ENCODE measurements around the gene EFNA3.

The EFNA3 gene

DNA sequence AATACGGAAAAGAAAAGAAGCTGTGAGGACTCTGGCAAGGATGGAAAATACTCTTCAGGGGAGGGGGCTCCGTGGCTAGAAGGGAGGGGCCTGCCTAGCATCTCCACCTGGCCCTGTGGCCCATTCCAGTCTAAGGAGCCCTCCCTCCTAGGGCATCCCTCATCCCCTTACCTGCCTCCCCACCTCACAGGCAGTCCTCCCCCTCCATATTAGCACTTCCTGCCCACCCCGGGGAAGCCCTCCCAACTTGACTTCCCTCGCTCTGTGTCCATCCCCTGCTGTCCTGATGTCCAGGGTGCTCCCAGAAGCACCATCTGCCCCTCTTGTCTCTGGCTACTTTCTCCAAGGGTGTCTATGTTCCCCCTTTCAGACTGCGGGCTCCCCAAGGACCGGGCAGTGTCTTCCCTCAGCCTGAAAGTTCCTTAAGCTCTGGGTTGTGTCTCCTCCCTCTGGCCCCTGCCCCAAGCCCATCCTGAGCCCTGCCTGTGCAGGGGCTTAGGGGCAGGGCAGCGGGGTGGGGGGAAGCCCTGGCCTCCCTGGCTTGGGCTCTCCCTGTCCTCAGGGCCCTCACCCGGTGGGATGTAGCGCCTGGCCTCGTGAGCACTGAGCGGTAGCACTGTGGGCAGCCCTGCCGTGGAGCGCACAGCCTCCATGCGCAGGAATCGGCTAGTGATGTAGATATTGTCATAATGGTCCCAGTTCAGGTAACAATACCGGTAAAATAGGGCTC lies 49.0 kb upstream of the EFNA3 start:
- H3K9me3 ChIP-seq (ENCODE audit: control insufficient read depth, insufficient read depth, low read depth, low read length): no peaks in the 10 kb centered on the region
- TF ChIP-seq ZNF658 (tag by site-specific recombination; IDR thresholded peaks at IDR 0.05) (no peak), REPIN1 (tag by site-specific recombination; IDR thresholded peaks at IDR 0.05; ENCODE audit: low read depth) (no peak), ZNF112 (tag by site-specific recombination; IDR thresholded peaks at IDR 0.05) (no peak), ZNF23 (tag by site-specific recombination; IDR thresholded peaks at IDR 0.05; ENCODE audit: borderline replicate concordance) (no peak), ZNF362 (tag by site-specific recombination; IDR thresholded peaks at IDR 0.05) (no peak), ZNF114 (tag by site-specific recombination; IDR thresholded peaks at IDR 0.05) (no peak), SP3 (tag by site-specific recombination; IDR thresholded peaks at IDR 0.05) (no peak), ZNF19 (tag by site-specific recombination; IDR thresholded peaks at IDR 0.05; ENCODE audit: low read depth) (no peak)
- no peaks in the 10 kb centered on the region for H3K36me3 ChIP-seq (ENCODE audit: control insufficient read depth in 2 of 2, insufficient read depth in 1 of 2, low read length in 2 of 2)
- no peak overlapping the region for H3K27ac ChIP-seq (ENCODE audit: extremely low read depth, low read depth, low read length)
- ChIA-PET CTCF (interaction anchor here (0.7 to 1.4 kb wide), 5 partner anchors 8 to 143 kb away, joined by 3 to 6 read pairs (median 4); partner anchors contain the start of genes FLAD1 and KRTCAP2), POLR2A (interaction anchor here (1.3 kb wide), 1 partner anchor 36 kb away, joined by 3 read pairs; no protein-coding TSS in a partner anchor)
- no peak overlapping the region for H3K4me3 ChIP-seq (ENCODE audit: low read depth, low read length)
- H3K4me1 ChIP-seq (ENCODE audit: control insufficient read depth, insufficient read depth, low read length): no peaks in the 10 kb centered on the region

GRCh38 chr1:155030243-155030795 lies 48.3 kb upstream of the EFNA3 start:
- CTCF ChIA-PET: interaction anchor here (0.7 to 1.3 kb wide), 4 partner anchors 9 to 14 kb away, joined by 4 to 6 read pairs (median 4); no protein-coding TSS in a partner anchor
- POLR2A ChIA-PET: interaction anchor here (1.3 kb wide), 1 partner anchor 13 kb away, joined by 3 read pairs; no protein-coding TSS in a partner anchor

DNA sequence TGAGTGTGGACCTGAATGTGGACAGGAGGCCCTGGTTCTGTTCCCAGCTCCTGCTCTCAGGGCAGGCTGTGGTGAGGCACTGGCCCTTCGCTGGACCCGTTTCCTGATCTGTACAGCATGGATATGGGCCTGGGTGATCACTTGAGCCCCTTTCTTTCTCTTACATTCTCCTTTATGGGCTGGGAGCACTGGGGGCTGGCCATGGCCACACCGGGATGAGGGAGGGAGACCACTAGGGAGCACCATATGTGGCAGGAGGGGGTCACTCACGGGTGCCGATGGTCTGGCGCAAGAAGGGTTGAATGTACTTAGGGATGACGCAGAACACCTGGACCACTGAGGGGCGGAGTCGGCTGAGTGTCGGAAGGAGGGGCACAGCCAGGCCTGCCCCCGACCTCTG lies 47.7 kb upstream of the EFNA3 start:
- Histone ChIP-seq H3K9me3 (ENCODE audit: control insufficient read depth, insufficient read depth, low read depth, low read length) (no peaks in the 10 kb centered on the region), H3K4me3 (ENCODE audit: low read depth, low read length) (no peak overlapping the region), H3K36me3 (ENCODE audit: control insufficient read depth in 2 of 2, insufficient read depth in 1 of 2, low read length in 2 of 2) (no peaks in the 10 kb centered on the region), H3K4me1 (ENCODE audit: control insufficient read depth, insufficient read depth, low read length) (no peaks in the 10 kb centered on the region), H3K27ac (ENCODE audit: extremely low read depth, low read depth, low read length) (no peak overlapping the region)
- POLR2A ChIA-PET: interaction anchor here (1.3 kb wide), 1 partner anchor 13 kb away, joined by 3 read pairs; no protein-coding TSS in a partner anchor
- CTCF ChIA-PET: interaction anchor here (1.0 to 1.3 kb wide), 2 partner anchors 13 to 14 kb away, joined by 4 to 6 read pairs; no protein-coding TSS in a partner anchor
- no peak for TF ChIP-seq ZNF311 (tag by site-specific recombination; IDR thresholded peaks at IDR 0.05; ENCODE audit: borderline replicate concordance)
- TF ChIP-seq ZNF654 (tag by site-specific recombination; IDR thresholded peaks at IDR 0.05; ENCODE audit: low read depth): no peak
- no peak for TF ChIP-seq ZNF157 (tag by site-specific recombination; IDR thresholded peaks at IDR 0.05)
- TF ChIP-seq ZSCAN30 (tag by site-specific recombination; IDR thresholded peaks at IDR 0.05): no peak
- no peak for TF ChIP-seq ZNF140 (tag by site-specific recombination; IDR thresholded peaks at IDR 0.05)
- TF ChIP-seq ZNF48 (tag by site-specific recombination; IDR thresholded peaks at IDR 0.05): no peak
- TF ChIP-seq SETDB1 (IDR thresholded peaks at IDR 0.05; ENCODE audit: insufficient read length, low read length): no peak
- TF ChIP-seq, protein P1, sequence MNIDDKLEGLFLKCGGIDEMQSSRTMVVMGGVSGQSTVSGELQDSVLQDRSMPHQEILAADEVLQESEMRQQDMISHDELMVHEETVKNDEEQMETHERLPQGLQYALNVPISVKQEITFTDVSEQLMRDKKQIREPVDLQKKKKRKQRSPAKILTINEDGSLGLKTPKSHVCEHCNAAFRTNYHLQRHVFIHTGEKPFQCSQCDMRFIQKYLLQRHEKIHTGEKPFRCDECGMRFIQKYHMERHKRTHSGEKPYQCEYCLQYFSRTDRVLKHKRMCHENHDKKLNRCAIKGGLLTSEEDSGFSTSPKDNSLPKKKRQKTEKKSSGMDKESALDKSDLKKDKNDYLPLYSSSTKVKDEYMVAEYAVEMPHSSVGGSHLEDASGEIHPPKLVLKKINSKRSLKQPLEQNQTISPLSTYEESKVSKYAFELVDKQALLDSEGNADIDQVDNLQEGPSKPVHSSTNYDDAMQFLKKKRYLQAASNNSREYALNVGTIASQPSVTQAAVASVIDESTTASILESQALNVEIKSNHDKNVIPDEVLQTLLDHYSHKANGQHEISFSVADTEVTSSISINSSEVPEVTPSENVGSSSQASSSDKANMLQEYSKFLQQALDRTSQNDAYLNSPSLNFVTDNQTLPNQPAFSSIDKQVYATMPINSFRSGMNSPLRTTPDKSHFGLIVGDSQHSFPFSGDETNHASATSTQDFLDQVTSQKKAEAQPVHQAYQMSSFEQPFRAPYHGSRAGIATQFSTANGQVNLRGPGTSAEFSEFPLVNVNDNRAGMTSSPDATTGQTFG (tag by site-specific recombination; IDR thresholded peaks at IDR 0.05; ENCODE audit: borderline replicate concordance): no peak
- no peak for TF ChIP-seq ZNF501 (tag by site-specific recombination; IDR thresholded peaks at IDR 0.05)
- no peak for TF ChIP-seq ZNF707 (tag by site-specific recombination; IDR thresholded peaks at IDR 0.05)
- TF ChIP-seq ZEB2 (tag by site-specific recombination; IDR thresholded peaks at IDR 0.05): no peak
- no peak for TF ChIP-seq ZNF658 (tag by site-specific recombination; IDR thresholded peaks at IDR 0.05)
- TF ChIP-seq ZNF114 (tag by site-specific recombination; IDR thresholded peaks at IDR 0.05): no peak
- TF ChIP-seq ZNF112 (tag by site-specific recombination; IDR thresholded peaks at IDR 0.05): no peak
- no peak for TF ChIP-seq ZNF146 (tag by site-specific recombination; IDR thresholded peaks at IDR 0.05)
- no peak for TF ChIP-seq ZNF184 (tag by site-specific recombination; IDR thresholded peaks at IDR 0.05)

More at GRCh38 chr1:155030243-155030795, 48.3 kb upstream of the EFNA3 start:
- no peak overlapping the region for H3K27ac ChIP-seq (ENCODE audit: extremely low read depth, low read depth, low read length)
- TF ChIP-seq ZNF341 (tag by site-specific recombination; IDR thresholded peaks at IDR 0.05; ENCODE audit: low read depth) (peak; percentile 59), WT1 (tag by site-specific recombination; IDR thresholded peaks at IDR 0.05) (no peak)
- H3K4me3 ChIP-seq (ENCODE audit: low read depth, low read length): no peak overlapping the region
- H3K4me1 ChIP-seq (ENCODE audit: control insufficient read depth, insufficient read depth, low read length): no peaks in the 10 kb centered on the region
- no peaks in the 10 kb centered on the region for H3K36me3 ChIP-seq (ENCODE audit: control insufficient read depth in 2 of 2, insufficient read depth in 1 of 2, low read length in 2 of 2)
- no peaks in the 10 kb centered on the region for H3K9me3 ChIP-seq (ENCODE audit: control insufficient read depth, insufficient read depth, low read depth, low read length)

Data from HEK293 (cell line).